A673 (cell line): Measurements from ENCODE around the gene ZSCAN4. TPM values are rescaled to one million over a fixed set of nuclear protein-coding genes. Genes with fewer than 3 reads are reported as not detected.

Source experiments
- BruUV-seq: library from RNA; stranded (reverse); fragments of 400-500 nt; replicated peaks from 2 replicates; lab custom pipeline; 2021; lab: Mats Ljungman, UMichigan
- CTCF ChIA-PET: fragments of 300-600 bp; sonication (Branson Sonifier 250); formaldehyde crosslinking; loops from one replicate; lab custom pipeline; 2022; ENCODE audit warnings: antibody characterized with exemption; lab: Charles Lee
- POLR2A ChIA-PET: fragments of 300-600 bp; sonication (Branson Sonifier 250); formaldehyde crosslinking; loops from one replicate; lab custom pipeline; 2022; ENCODE audit warnings: antibody characterized with exemption; ENCODE audit not compliant: low non-redundant PET; lab: Charles Lee
- DNase-seq: peaks from one replicate; pipeline ENCODE4 v3.0.0-alpha.2; 2015; ENCODE audit warnings: low spot score
- H3K27ac ChIP-seq: fragments of 200-600 bp; sonication (generic); 2 replicates; pipeline ENCODE4 v1.5.1; 2016; ENCODE audit warnings: mixed run types, low read depth, mild to moderate bottlenecking, mixed read lengths, antibody characterized with exemption, low read length; ENCODE audit not compliant: poor library complexity, severe bottlenecking
- H3K27me3 ChIP-seq: fragments of 200-600 bp; sonication (generic); replicated peaks from 2 replicates; pipeline ENCODE4 v1.6.1; 2017; ENCODE audit warnings: mixed run types, low read depth, mild to moderate bottlenecking, mixed read lengths, antibody characterized with exemption, low read length; ENCODE audit not compliant: insufficient read depth, poor library complexity
- H3K36me3 ChIP-seq: fragments of 200-600 bp; sonication (generic); 2 replicates; pipeline ENCODE4 v1.6.1; 2016; ENCODE audit warnings: mixed run types, mild to moderate bottlenecking, mixed read lengths, antibody characterized with exemption, low read length; ENCODE audit not compliant: insufficient read depth, poor library complexity, severe bottlenecking
- H3K4me1 ChIP-seq: fragments of 200-600 bp; sonication (generic); 2 replicates; pipeline ENCODE4 v1.6.1; 2017; ENCODE audit warnings: mixed run types, mild to moderate bottlenecking, mixed read lengths, antibody characterized with exemption, low read length; ENCODE audit not compliant: insufficient read depth, poor library complexity, severe bottlenecking
- H3K4me3 ChIP-seq: fragments of 200-600 bp; sonication (generic); 2 replicates; pipeline ENCODE4 v1.5.1; 2016; ENCODE audit warnings: low read depth, mixed run types, mild to moderate bottlenecking, mixed read lengths, low read length; ENCODE audit not compliant: poor library complexity, severe bottlenecking
- H3K9me3 ChIP-seq: fragments of 200-600 bp; sonication (generic); 2 replicates; pipeline ENCODE4 v1.6.1; 2016; ENCODE audit warnings: mixed run types, low read depth, mild to moderate bottlenecking, mixed read lengths, antibody characterized with exemption, low read length; ENCODE audit not compliant: poor library complexity, severe bottlenecking
- CTCF ChIP-seq: fragments of 300-800, 200-600 bp; sonication (generic); conservative IDR thresholded peaks from 2 replicates; pipeline ENCODE4 v1.5.1; 2017; ENCODE audit warnings: low read depth, mild to moderate bottlenecking, antibody characterized with exemption, low read length, moderate library complexity, mixed read lengths
- EZH2 ChIP-seq: fragments of 200-600 bp; sonication (generic); IDR thresholded peaks from 2 replicates; pipeline ENCODE4 v1.6.1; 2017; ENCODE audit warnings: borderline replicate concordance, low read depth, mild to moderate bottlenecking, mixed read lengths, antibody characterized with exemption, low read length; ENCODE audit not compliant: poor library complexity, severe bottlenecking
- intact Hi-C: fragments of 100-400 bp; cut with micrococcal nuclease; formaldehyde crosslinking; loops from one replicate; pipeline ENCODE4 v1.10.0; 2022; ENCODE audit not compliant: unreplicated experiment
- total RNA-seq: library from RNA; stranded (reverse); gene quantifications from 2 replicates; pipeline ENCODE4 v1.2.3, GENCODE V29; 2021

The ZSCAN4 gene
- total RNA-seq, 1 experiment from 2014 or later = not detected

GRCh38 chr19:57648331-57649003, 20.3 kb upstream of the ZSCAN4 start:
- ChIA-PET POLR2A (no interaction called here), CTCF (no interaction called here)
- intact Hi-C loops = no loop called here
- peak; percentile 42 for DNase-seq
- Histone ChIP-seq H3K27me3 (no peaks in the 10 kb centered on the region), H3K36me3 (no peaks in the 10 kb centered on the region), H3K9me3 (no peaks in the 10 kb centered on the region), H3K4me1 (no peaks in the 10 kb centered on the region), H3K27ac (no peak overlapping the region), H3K4me3 (no peak overlapping the region)
- TF ChIP-seq EZH2 = no peak
- no peak for TF ChIP-seq CTCF
- no TSS peak for BruUV-seq

- intact Hi-C loops = no loop called here
- H3K27me3 ChIP-seq = no peaks in the 10 kb centered on the region
- ChIA-PET CTCF (interaction anchor here (0.5 kb wide), 1 partner anchor 29 kb away, joined by 4 read pairs; no protein-coding TSS in a partner anchor), POLR2A (no interaction called here)
- H3K9me3 ChIP-seq = no peaks in the 10 kb centered on the region
- DNase-seq = no peak
- no peak overlapping the region for H3K4me3 ChIP-seq
- TF ChIP-seq EZH2 (no peak), CTCF (no peak)
- no peaks in the 10 kb centered on the region for H3K4me1 ChIP-seq
- no peaks in the 10 kb centered on the region for H3K36me3 ChIP-seq
- no TSS peak for BruUV-seq
- H3K27ac ChIP-seq = no peak overlapping the region
Observed at GRCh38 chr19:57651654-57651996, 17.1 kb upstream of the ZSCAN4 start.

GRCh38 chr19:57653689-57654088, 15.0 kb upstream of the ZSCAN4 start:
- CTCF ChIA-PET = no interaction called here
- no TSS peak for BruUV-seq
- intact Hi-C loops = no loop called here
- peaks cover 6% of the 10 kb centered on the region for H3K27me3 ChIP-seq
- H3K36me3 ChIP-seq = no peaks in the 10 kb centered on the region
- H3K27ac ChIP-seq = no peak overlapping the region
- no peak for DNase-seq
- no peaks in the 10 kb centered on the region for H3K9me3 ChIP-seq
- H3K4me1 ChIP-seq = no peaks in the 10 kb centered on the region
- no peak overlapping the region for H3K4me3 ChIP-seq
- TF ChIP-seq CTCF (no peak), EZH2 (no peak)
- POLR2A ChIA-PET = no interaction called here
